ENCODE measurements around the gene PHACTR3.

PHACTR3 gene

GRCh38 chr20:59764037-59764436 is 159.7 kb downstream of the PHACTR3 start:
- DNase-seq: no peak

GRCh38 chr20:59765599-59766177 is 161.3 kb downstream of the PHACTR3 start:
- no peak for DNase-seq

- DNase-seq: no peak
These were observed 163.3 kb downstream of the PHACTR3 start for GRCh38 chr20:59767656-59768055.

- no peak for DNase-seq
These were observed 165.9 kb downstream of the PHACTR3 start for GRCh38 chr20:59770270-59770669.

DNA sequence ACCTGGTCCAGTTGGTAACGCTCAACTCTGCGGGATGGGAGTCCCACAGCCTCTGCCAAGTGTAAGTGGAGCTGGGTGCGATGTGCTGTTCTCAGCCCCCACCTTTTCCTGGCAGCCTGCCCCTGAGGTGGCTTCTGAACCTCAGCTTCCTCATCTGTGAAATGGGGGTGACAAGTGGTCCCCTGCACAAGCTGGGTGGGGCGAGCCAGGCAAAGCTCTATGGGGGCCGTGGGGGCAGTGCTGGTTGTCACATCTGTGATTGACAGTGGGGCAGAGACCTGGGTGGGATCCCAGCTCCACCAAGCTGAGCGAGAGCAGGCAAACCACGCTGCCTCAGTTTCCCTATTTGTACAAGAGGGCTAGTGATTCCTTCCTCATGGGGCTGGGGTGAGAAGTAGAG is 166.5 kb downstream of the PHACTR3 start:
- DNase-seq: no peak

- DNase-seq: no peak
These were observed 167.4 kb downstream of the PHACTR3 start for GRCh38 chr20:59771506-59772372.

- no peak for DNase-seq
These were observed 168.0 kb downstream of the PHACTR3 start for GRCh38 chr20:59772373-59772705.

GRCh38 chr20:59772931-59773913 is 168.9 kb downstream of the PHACTR3 start:
- no peak for DNase-seq

DNA sequence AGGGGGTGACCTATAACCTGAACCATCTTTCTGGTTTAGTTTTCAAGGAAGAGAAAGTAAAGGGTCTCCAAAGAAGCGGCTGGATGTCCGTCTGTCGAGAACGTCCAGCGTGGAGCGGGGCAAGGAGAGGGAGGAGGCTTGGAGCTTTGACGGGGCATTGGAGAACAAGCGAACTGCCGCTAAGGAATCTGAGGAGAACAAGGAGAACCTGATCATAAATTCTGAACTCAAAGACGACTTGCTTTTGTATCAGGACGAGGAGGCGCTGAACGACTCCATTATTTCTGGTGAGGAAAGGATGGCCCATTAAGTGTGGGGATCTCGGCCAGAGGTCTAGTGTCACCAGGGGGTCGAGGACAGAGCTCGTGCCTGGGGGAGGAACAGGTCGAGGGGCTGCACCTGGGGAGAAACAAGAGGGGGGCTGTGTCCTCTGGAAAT is 169.9 kb downstream of the PHACTR3 start:
- DNase-seq: no peak

DNA sequence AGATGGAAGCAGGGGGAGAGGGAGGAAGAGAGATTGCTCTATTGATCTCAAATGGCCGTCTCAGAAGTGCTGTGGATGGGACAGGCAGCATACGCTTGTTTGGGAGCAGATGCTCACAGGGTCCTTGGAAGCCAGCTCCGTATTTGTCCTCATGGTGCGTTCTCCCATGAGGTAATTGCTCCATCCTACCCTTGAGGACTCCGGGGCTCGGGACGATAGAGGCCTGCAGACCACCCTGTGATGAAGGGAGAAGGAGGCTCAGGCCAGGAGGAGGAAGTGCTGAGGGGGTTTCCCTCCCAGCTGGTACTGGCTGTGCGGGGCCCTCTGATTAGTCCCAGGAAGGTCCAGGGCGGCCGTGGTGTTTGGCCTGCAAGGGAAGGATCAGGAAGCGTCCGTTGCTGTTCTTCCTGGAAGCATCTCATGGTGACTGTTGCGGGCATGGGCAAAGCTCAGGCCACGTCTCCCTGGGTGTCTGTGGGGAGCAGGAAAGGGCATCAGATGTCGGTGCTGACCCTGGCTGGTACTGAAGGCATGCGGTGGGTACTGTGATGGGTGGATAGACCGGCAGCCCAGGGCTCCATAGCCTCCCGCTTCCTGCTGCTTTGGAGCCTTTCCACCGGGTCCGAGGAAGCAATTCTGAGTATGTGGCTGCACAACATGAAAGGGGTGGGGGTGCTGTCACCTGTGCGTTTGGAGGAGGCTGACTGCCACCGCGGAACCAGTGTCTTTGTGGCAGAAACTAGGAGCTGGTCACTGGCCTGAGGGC is 170.8 kb downstream of the PHACTR3 start:
- DNase-seq: no peak

DNA sequence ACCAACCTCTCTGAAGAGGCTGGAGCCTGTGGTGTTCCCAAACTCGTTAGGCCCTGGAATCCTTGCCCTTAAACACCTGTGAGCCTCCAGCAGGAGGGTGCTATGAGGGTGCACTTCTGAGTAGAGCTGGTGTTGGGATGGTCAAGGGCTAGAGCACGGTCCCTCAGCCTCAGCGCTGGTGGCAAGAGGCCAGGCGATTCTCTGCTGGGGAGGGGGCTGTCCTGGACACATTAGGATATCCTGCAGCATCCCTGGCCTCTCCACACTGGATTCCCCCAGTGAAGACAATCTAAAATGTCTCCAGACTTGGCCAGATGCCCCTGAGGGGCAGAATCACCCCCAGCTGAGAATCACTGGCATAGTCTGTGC is 171.3 kb downstream of the PHACTR3 start:
- DNase-seq: no peak

DNA sequence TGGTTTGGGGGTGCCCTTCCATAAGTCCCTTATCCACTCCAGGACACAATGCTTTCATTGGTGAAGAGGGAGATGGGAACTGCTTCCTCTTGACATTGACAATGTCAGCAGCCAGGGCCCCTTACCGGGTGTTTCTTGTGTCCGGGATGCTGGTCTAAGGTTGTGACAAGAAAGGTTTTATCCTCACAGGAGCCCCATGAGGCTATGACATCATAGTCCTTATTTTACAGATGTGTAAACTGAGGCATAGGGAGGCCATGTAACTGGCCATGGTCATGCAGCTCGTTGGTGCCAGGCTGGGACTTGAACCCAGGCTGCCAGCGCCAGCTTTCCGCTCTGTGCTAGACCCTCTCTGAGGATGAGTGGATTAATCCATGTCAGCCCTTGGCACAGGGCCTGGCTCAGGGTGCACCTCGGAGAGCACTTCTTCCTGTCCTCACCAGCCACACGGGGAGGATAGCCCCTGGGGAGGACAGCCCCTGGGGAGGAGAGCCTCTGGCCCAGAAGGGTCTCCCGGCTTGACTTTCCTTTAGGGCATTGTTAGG is 171.8 kb downstream of the PHACTR3 start:
- no peak for DNase-seq

- no peak for DNase-seq
These were observed 172.4 kb downstream of the PHACTR3 start for GRCh38 chr20:59776626-59777330.

DNA sequence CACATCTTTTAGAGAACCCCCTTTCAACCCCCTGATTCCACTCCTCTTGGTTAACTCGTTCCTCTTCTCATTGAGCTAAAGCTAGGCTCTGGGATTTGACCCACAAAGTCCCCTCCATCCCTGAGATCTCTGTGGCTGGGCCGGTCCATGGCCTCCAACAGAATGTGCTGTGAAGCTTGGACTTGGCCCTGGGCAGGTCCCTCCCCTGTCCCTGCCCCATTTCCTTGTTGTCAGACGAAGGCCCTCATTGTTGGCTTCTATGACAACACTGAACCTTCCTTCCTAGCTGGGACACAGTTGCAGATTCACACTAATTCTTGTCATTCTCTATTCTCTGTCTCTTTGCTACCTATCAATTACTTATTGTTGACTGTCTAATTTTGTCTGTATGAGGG is 173.0 kb downstream of the PHACTR3 start:
- no peak for DNase-seq

DNA sequence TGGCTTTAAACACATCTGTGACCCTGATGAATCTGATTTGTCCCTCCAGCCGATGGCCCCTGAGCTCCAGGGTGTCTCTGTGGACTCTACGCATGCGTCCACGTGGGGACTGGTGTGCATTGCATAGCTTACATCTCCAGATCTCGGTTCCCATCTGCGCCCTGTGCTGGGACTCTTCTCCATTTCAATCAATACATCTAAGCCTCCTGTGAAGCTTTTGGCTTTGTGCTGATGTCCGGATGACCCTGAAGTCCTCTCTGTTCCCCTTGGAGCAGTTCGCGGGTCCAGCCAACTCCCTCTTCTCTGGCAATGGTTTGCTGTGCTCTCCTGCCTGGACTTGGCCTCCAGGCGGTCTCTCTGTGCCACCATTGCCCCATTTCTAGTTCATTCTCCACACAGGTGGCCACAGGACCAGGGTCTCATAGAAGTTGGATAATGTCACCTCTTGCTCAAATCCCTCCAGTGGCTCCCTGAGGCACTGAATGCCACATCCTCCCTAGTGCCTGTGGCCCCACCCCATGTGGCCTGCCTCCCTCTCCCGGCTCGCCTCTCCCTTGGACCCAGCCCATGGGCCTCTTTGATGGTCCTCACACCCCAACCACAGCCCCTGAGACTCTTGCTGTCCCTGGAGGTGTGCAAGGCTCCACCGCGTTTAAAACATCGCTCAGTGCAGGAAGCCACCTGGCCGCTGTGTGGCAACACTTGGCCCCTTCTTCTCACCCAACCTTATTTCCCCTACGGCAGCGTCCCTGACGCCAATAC is 173.7 kb downstream of the PHACTR3 start:
- DNase-seq: no peak

DNA sequence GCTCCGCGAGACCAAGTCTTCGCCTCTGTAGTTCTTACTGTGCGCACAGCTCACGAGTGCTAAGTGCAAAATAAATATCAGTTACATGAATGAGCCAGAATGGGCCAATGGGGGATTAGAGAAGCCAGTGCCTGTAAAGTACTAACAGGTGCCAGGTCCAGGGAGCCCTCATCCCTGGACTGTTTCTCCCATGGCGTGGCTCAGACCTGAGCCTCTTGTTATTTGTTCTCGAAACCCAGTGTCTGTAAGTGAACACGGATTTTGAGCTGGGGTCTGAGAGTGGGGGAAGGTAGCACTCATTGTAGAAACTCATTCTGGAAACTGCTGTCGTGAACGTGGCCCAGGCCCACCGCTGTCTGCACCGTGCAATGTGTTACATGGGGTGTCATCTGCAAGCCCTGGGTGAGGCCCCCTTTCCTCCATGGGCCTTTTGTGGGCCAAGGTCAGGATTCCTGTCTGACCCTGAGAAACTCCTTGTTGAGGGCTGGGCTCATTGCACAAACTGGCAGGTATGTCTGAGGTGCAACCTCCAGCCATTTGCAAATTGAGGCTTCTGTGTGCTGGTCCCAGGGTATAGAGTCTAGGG is 174.4 kb downstream of the PHACTR3 start:
- DNase-seq: no peak

DNA sequence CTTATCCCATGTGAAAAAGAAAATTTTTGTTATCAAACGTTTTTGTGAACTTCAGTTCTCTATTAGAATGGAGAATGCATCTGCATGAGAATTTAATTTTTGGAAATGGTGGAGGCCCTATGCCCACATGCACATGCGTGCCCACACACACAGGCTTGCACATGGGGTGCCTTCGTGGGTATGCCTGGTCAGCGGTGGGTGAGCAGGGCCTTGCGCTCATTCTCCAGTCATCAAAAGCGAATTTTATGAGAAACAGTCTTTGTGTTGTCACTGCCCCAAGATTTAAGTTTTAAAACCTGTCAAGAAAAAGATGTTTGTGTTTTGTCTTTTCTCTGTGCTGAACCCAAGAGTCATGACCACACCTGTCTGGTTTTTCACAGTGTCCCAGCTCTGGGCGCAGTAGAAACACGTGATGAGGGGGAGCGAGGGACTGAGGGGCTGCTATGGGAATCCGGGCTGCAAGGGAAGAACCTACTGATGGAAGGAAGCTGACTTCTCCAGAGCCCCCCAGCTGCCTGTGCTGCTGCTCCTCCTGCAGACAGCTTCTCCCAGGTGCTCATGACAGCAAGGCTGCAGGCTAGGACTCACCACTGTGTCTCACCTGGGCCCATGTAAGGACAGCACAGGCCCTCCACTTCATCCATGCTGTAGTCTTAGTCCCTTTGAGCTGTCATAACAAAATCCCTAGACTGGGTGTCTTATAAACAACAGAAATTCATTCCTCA is 175.5 kb downstream of the PHACTR3 start:
- no peak for DNase-seq

GRCh38 chr20:59780494-59781185 is 176.3 kb downstream of the PHACTR3 start:
- no peak for DNase-seq

- DNase-seq: no peak
These were observed 176.9 kb downstream of the PHACTR3 start for GRCh38 chr20:59781226-59781625.
